Activated CD8-positive, alpha-beta T cell treated with anti-CD3 and anti-CD28 coated beads for 36 hours (primary cell): ENCODE data around the gene NFATC2. TPM values are rescaled to one million over a fixed set of nuclear protein-coding genes. Genes with fewer than 3 reads are reported as not detected.

Experiments
- ATAC-seq: fragments of 200-7000 bp; cut with Tn5 transposase; one replicate; pipeline ENCODE4 v1.10.0; 2021; ENCODE audit warnings: mild to moderate bottlenecking, moderate library complexity
- CTCF ChIA-PET: fragments of 350-600 bp; sonication (Branson Sonifier 250); formaldehyde crosslinking; loops from one replicate; lab custom pipeline; 2021; ENCODE audit warnings: antibody characterized with exemption; lab: Charles Lee
- POLR2A ChIA-PET: fragments of 350-600 bp; sonication (Branson Sonifier 250); formaldehyde crosslinking; loops from one replicate; lab custom pipeline; 2021; ENCODE audit warnings: antibody characterized with exemption; lab: Charles Lee
- DNase-seq: peaks from one replicate; pipeline ENCODE4 v3.0.0-alpha.2; 2020
- H3K27ac Mint-ChIP-seq: one replicate; pipeline ENCODE4 v1.8.0; 2021; ENCODE audit warnings: mild to moderate bottlenecking, mixed read lengths
- H3K27me3 Mint-ChIP-seq: one replicate; pipeline ENCODE4 v1.8.0; 2021; ENCODE audit warnings: mixed read lengths
- H3K36me3 Mint-ChIP-seq: one replicate; pipeline ENCODE4 v1.8.0; 2021; ENCODE audit warnings: low read depth, mixed read lengths
- H3K4me1 Mint-ChIP-seq: one replicate; pipeline ENCODE4 v1.8.0; 2021; ENCODE audit warnings: low read depth, mixed read lengths
- H3K4me3 Mint-ChIP-seq: one replicate; pipeline ENCODE4 v1.8.0; 2021; ENCODE audit warnings: mild to moderate bottlenecking, moderate library complexity, mixed read lengths
- H3K9me3 Mint-ChIP-seq: one replicate; pipeline ENCODE4 v1.8.0; 2021; ENCODE audit warnings: mixed read lengths
- CTCF ChIP-seq: fragments of 200-600 bp; IDR thresholded peaks from one replicate; pipeline ENCODE4 v1.8.0; 2022; ENCODE audit warnings: antibody characterized with exemption, mild to moderate bottlenecking
- intact Hi-C: fragments of 100-400 bp; cut with micrococcal nuclease; formaldehyde crosslinking; loops from one replicate; pipeline ENCODE4 v1.10.0; 2022
- total RNA-seq, 2 experiments: library from RNA; stranded (reverse); gene quantifications; one replicate each; pipeline ENCODE4 v1.2.3, GENCODE V29; 2021

NFATC2 gene
- total RNA-seq, 2 experiments from 2014 or later, result 38.3 to 40.9 TPM

- no peak for ATAC-seq
- H3K36me3 Mint-ChIP-seq, result peaks cover 84% of the 10 kb centered on the region
- H3K4me3 Mint-ChIP-seq, result no peak overlapping the region
- H3K27ac Mint-ChIP-seq, result no peak overlapping the region
- TF ChIP-seq CTCF, result no peak
- H3K4me1 Mint-ChIP-seq, result peaks cover 89% of the 10 kb centered on the region
- intact Hi-C loops, result no loop called here
- H3K27me3 Mint-ChIP-seq, result no peaks in the 10 kb centered on the region
- CTCF ChIA-PET, result interaction anchor here (1.2 kb wide), 1 partner anchor 15 kb away, joined by 3 read pairs; no protein-coding TSS in a partner anchor
- H3K9me3 Mint-ChIP-seq, result no peaks in the 10 kb centered on the region
- no peak for DNase-seq
- POLR2A ChIA-PET, result interaction anchor here (0.8 to 2.2 kb wide), 4 partner anchors 14 to 48 kb away, joined by 3 to 8 read pairs (median 6); no protein-coding TSS in a partner anchor
Observed at GRCh38 chr20:51487076-51487475, 55.4 kb downstream of the NFATC2 start.

DNA sequence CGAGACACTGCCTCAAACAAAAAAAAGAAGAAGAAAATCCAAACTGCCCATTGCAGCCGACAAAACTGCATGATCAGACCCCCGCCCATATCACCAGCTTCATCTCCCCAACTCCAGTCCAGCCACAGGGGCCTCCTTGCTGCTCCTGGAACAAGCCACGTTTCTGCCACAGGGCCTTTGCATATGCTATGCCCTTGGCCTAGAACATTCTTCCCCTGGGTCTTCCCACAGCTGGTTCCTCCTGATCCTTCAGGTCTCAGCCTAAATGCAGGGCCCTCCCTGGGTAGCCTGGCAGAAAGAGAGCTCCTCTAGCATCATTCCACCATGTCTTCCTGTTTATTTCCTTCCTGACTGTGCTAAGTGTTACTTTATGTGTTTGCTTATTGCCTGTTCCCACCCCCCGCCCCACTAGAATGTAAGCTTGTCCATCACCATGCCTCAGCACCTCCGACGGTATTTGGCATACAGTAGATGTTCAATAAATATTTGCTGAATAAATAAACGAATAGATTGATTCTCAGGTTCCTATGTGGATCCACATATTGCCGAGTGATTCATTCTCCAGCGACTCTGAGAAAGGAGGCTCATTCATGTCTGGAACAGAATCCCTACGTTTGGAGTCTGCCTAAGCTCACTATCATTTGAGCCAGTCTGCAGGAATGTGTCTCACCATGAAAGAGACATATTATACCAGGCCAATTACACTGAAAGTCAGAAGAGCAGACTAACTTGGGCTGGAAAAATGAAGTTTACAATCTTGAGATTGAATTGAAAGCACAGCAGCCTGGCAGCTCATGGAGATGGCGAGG, 56.1 kb downstream of the NFATC2 start:
- ChIA-PET CTCF (interaction anchor here (0.6 to 1.2 kb wide), 3 partner anchors 8 to 21 kb away, joined by 3 to 4 read pairs (median 3); no protein-coding TSS in a partner anchor), POLR2A (interaction anchor here (0.7 to 2.2 kb wide), 6 partner anchors 10 to 56 kb away, joined by 3 to 8 read pairs (median 4); partner anchors contain the start of gene NFATC2)
- Mint-ChIP-seq H3K36me3 (peaks cover 81% of the 10 kb centered on the region), H3K27me3 (no peaks in the 10 kb centered on the region), H3K4me1 (peaks cover 89% of the 10 kb centered on the region), H3K9me3 (no peaks in the 10 kb centered on the region), H3K4me3 (no peak overlapping the region), H3K27ac (peak overlapping the region; percentile 46)
- TF ChIP-seq CTCF, result no peak
- DNase-seq, result no peak
- intact Hi-C loops, result no loop called here
- no peak for ATAC-seq

DNA sequence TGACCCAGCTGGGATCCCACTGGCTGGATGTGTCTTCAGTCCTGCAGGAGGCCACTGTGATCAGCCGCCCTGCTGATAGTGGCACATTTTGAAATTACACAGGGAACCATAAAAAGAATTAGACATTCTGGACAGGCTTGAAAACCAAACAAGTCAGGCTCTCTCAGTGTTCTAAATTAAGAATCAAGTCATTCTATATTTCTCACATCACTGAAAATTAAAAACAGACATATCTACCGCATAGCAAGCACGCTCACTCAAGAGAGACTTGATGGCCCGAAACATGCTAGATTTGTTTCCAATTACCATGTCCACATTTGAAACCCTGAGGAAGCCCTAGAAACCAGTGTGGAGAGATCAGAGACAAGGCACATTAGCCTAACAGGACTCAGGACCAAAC, 57.7 kb downstream of the NFATC2 start:
- ChIA-PET CTCF (interaction anchor here (0.9 kb wide), 1 partner anchor 57 kb away, joined by 3 read pairs; the partner anchor contains the start of gene NFATC2), POLR2A (interaction anchor here (1.8 kb wide), 1 partner anchor 9 kb away, joined by 6 read pairs; no protein-coding TSS in a partner anchor)
- intact Hi-C loops, result no loop called here
- H3K27ac Mint-ChIP-seq, result peak overlapping the region; percentile 80
- peaks cover 90% of the 10 kb centered on the region for H3K4me1 Mint-ChIP-seq
- DNase-seq (no peak), ATAC-seq (no peak)
- H3K9me3 Mint-ChIP-seq, result no peaks in the 10 kb centered on the region
- peaks cover 76% of the 10 kb centered on the region for H3K36me3 Mint-ChIP-seq
- no peaks in the 10 kb centered on the region for H3K27me3 Mint-ChIP-seq
- no peak overlapping the region for H3K4me3 Mint-ChIP-seq
- no peak for TF ChIP-seq CTCF

DNA sequence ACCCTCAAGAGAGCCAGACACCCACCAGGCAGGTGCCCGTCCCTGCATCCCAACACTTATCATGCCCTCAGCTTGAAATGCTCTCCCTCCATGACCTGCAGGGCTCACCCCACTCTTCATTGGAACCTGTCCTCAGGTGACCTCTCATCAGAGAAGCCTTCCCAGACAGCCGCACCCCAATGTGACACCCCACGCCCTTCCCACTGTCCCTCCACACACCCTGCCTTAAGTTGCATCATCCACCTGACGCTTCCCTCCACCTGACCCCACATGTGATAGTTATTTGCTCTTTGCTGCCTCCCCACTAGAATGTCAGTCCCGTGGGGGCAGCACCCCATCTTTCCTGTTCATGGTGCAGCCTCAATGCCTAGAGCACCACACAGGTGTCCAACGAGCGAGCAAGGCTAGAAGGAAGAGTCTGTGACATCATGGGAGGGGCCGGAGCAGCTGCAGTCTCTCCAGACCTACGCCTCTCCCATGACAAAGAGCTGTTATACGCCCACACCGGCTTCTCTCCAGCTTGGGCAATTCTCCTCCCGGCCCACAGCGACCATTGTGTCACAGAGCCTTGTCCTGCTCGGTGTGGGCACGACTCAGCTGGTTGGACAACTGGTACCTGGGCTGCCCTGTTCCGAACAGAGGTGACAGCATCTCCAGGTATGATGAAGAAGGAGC, 58.2 kb downstream of the NFATC2 start:
- H3K9me3 Mint-ChIP-seq, result no peaks in the 10 kb centered on the region
- no peak for ATAC-seq
- no peak for TF ChIP-seq CTCF
- ChIA-PET POLR2A (interaction anchor here (1.2 to 1.8 kb wide), 2 partner anchors 9 to 13 kb away, joined by 4 to 6 read pairs; no protein-coding TSS in a partner anchor), CTCF (interaction anchor here (0.9 kb wide), 1 partner anchor 58 kb away, joined by 3 read pairs; the partner anchor contains the start of gene NFATC2)
- no peaks in the 10 kb centered on the region for H3K27me3 Mint-ChIP-seq
- DNase-seq, result no peak
- peak overlapping the region; percentile 80 for H3K27ac Mint-ChIP-seq
- H3K36me3 Mint-ChIP-seq, result peaks cover 75% of the 10 kb centered on the region
- intact Hi-C loops, result no loop called here
- H3K4me1 Mint-ChIP-seq, result peaks cover 90% of the 10 kb centered on the region
- no peak overlapping the region for H3K4me3 Mint-ChIP-seq
